ENCODE measurements around the gene TNRC6B.

GRCh38 chr22:40270031-40270430 is 92.3 kb downstream of the TNRC6B start:
- no peak for TF ChIP-seq CTCF (IDR thresholded peaks at IDR 0.05; ENCODE audit: poor library complexity)
- TF ChIP-seq EZH2 (IDR thresholded peaks at IDR 0.05; ENCODE audit: borderline replicate concordance) = no peak
